ENCODE data around the gene TSPAN11.
"Not testable (repeated sequence)": the region's sequence is repeated elsewhere in the genome, so short reads cannot be mapped to it uniquely, and the experiment has no call there.

TSPAN11 gene, protein sequence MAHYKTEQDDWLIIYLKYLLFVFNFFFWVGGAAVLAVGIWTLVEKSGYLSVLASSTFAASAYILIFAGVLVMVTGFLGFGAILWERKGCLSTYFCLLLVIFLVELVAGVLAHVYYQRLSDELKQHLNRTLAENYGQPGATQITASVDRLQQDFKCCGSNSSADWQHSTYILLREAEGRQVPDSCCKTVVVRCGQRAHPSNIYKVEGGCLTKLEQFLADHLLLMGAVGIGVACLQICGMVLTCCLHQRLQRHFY

DNA sequence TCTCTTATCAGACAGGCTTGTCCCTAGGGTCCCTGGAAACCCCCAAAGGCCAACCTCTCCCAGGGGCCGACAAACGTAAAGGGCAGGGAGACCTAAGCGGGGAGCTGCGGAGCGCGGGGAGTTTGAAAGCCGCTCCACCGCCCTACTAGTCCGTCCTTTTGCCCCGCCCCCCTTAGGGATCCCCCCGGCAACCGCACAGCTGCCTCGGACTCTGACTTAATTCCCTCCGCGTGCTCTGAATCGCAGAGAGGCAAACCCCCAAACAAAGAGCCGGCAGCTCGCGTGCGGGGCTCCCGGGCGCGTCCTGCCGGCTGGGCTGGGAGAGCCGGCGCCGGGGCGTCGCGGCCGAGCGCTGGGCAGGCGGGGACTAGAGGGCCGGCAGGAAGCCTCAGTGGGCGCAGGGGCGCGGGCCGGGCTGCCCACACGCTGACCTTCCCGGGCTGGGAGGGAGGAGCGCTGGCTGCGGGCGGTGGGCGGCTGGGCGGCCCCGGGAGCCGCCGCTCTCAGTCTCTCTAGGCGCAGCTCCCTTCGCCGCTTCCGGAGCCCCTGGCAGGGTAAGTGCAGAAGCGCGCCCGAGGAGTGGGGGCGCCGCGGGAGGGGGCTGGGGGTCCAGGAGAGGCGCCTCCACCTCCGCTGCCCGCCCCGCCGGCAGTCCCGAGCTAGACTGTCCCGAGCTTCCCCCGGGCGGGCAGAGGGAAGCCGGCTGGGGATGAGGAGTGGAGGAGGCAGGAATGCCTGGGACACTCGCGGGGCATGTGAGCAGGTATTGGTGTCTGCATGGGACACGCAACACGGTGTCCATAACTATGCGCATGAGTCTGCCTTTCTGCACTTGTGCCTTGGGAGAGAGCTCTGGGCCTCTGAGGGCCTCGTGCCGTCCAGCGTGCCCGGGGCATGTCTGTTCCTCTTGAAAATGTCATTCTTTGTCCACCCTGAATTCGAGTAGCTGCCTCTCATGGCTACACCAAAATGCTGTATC is at the start of gene TSPAN11:
TSS of gene TSPAN11 (plus strand) at position 506 of the 979 bp plus-strand sequence. CDS start 27,244 bp downstream, outside the sequence.
- peak; percentile 38 for DNase-seq

DNA sequence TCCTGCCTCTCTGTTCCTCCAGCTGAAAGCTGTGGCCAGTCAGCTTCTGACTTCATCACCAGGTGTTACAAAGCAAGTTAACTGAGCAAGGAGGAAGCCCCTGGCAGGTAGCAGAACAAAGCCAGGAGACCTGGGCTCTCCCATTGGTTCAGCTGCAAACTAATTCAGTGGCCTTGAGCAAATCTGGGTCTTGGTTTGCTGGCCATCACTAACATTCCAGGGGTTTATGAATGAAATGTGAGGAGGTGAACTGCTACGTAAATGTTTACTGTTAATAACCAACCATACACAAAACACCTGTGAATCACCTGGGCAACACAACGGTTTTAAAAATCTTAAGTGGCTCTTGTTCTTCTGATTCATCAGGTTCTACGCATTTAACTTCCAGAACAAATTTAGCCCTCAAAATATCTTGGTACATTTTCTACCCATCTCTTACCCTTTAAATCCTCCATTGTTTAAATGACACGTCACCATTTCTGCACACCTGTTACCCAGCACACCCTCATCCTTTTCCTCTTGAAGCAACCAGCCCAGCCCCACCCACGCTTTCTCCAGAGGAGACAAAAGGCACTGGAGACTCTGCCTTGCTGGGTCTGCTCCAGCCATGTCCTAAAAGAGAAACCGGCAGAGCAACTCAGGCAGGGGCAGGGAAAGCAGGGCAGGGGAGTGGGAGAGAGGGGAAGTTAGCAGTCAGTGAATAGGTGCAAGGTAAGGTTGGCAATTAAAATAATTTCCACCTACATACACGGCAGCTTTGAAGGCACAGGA is 49.3 kb upstream of the TSPAN11 start:
- peak; percentile 62 for DNase-seq

DNA sequence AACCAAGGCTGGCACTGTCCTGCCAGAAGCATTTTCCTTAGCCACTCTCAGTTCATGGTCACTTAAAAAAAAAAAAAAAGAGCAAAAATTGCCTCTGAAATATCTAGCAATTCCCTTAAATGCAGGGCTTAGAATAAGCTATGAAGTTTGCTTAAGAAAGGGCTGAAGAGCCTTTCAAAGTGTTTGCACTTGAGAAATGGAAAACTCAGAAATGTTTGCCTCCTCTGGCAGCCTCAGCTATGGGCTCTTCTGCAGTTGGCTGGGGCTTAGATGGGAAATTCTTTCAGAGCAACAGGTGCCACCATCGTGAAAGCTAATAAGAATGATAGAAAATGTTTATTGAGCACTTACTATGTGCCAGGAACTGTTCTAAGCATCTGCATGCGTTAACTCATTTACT is 48.5 kb upstream of the TSPAN11 start:
- no peak for DNase-seq

DNA sequence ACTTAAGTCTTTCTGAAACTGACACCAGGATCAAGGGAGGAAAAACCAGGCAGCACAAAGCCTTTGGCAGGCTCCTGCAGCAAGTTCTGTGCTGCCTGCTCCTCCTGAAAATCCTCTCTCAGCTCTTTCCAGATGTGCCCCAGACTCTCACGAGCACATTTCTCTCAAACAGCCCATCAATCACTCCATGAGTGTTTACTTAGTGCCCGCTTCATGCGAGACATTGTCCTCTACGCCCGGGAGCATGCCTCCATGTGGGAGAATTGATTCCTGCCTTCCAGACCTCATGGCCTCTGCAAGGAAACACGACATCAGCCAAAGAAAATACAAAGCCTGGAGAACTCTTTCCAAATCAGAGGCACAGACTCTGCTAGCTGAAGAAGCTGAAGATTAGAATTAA is 46.5 kb upstream of the TSPAN11 start:
- peak; percentile 77 for DNase-seq

DNA sequence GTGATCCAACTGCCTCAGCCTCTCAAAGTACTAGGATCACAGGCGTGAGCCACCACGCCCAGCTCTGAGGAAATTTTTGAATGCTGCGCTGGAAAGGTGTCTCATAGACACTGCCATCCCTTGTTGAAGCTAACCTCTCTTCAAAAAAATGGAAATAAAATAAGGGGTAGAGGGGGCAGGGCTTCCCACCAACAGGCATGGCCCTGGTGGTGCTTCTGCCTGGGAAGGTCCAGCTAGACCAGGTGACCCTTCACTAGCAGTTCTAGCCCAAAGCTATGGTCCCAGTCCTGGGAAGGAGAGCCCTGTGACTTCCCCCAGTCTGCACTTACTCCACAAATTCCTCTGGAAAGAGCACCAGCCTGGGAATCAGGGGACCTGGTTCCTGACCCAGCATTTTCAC is 45.7 kb upstream of the TSPAN11 start:
- no peak for DNase-seq

DNA sequence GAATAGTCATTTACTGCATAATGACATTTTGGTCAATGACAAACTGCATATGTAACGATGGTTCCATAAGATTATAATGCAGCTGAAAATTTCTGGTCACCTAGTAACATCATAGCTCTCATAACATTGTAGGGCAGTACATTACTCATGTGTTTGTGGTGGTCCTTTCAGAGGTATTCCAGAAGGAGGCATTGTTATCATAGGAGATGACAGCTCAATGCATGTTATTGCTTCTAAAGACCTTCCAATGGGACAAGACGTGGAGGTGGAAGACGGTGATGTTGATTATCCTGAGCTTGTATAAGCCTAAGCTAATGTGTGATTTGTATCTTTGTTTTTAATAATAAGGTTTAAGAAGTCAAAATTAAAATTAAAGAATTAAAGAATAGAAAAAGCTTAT is 43.8 kb upstream of the TSPAN11 start:
- no peak for DNase-seq

DNA sequence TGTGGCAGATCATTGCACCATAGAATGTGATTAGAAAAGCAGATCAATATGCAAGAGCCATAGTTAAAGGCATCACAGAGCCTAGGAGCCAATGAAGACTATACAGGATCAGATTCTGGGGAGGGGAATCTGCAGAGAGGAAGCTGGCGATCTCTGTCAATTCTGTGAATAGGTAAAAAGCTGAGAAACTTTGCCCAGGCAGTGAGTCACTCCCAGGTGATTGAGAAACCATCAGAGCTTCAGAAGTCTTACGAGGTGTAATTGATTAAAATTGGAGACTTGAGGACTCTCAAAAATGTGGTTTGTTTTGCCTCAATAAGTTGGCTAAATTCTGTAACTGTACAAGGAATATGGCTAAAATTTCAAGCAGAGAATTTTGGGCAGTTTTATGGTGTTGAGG is 41.7 kb upstream of the TSPAN11 start:
- no peak for DNase-seq

DNA sequence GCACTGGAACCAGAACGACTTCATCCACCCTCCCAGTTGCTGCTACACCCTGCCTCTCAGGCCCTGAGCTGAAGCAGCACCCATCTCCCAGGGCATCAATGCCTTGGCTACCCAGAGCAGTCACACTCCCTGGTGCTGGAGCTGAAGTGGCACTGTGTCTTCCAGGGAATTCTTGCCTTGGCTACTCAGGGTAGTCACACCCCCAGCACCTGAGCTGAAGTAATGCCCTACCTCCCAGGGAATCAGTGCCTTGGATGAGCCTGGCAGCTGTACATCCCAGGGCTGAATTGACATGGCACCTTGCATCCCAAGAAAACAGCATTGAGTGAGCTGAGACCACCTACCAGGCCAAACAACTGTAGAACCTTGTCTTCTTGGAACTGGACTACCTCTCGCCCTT is 41.2 kb upstream of the TSPAN11 start:
- DNase-seq = no peak

DNA sequence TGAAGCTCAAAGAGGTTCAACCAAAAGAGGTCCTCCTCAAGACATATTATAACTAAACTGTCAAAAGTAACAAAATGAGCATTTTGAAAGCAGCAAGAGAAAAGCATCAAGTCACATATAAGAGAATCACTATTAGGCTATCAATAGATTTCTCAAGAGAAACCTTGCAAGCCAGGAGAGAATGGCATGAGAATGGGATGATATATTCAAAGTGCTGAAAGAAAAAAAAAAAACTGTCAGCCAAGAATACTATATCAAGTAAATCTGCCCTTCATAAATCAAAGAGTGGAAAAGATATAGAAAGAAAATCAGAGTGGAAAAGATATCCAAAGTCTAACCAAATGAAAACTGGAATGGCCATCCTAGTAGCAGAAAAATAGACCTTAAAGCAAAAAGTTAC is 39.3 kb upstream of the TSPAN11 start:
- DNase-seq = no peak

DNA sequence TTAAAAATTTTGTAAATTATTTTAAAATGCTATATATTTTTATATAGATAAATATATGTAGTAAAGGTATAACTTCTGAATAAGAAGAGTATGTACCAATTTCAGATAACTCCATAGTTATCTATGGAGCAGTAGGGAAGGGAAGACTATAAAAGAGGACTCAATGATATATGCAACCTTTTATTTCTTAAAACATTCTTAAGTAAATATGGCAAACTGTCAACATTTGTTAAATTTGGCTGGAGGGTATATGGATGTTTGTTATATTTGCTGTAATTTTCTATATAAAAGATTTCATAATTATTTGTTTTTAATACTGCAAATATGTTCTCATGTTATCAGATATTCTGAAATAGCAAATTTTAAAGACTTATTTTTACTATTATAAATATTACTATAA is 38.3 kb upstream of the TSPAN11 start:
- no peak for DNase-seq

DNA sequence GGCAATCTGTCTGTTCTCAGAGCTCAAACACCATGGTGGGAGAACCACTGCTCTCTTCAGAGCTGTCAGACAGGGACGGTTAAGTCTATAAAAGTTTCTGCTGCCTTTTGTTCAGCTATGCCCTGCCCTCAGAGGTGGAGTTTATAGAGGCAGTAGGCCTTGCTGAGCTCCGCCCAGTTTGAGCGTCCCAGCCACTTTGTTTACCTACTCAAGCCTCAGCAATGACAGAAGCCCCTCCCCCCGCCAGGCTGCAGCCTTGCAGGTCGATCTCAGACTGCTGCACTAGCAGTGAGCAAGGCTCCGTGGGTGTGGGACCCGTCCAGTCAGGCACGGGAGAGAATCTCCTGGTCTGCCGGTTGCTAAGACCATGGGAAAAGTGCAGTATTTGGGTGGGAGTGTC is 32.0 kb upstream of the TSPAN11 start:
- not testable (repeated sequence) for DNase-seq

DNA sequence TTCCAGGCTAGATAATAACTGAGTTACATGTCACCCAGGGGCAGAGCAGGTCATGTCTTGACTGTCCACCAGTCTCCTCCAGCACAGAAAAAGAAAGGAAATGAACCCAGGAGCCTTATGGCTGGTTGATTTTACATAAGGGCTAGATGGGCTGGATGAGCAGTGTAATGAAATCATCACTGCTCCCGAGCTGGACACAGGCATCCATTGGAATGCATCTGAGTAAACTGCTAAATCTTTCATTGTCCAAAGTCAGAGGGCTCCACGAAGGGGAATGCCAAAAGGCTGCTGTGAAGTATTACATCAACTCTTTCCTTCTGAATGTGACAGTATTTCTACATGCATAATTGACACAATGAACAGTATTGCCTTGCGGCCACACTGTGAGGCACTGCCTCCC is 30.1 kb upstream of the TSPAN11 start:
- DNase-seq = no peak

DNA sequence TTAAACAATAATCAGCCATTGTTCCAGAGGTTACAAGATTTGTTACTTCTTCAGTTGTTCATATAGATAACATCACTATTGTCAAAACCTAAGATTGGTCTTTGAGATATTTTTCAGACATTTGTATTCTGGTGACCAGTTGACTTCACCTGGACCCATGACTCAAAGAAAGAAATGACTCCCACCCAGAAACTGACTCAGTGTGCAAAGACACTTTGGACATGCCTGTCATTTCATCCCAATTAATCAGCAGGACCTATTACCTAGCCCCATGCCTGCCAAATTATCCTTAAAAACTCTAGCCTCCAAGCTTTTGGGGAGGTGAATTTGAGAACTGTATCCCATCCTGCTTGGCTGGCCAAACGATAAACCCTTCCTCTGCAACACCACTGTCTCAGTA is 27.7 kb upstream of the TSPAN11 start:
- DNase-seq = no peak

DNA sequence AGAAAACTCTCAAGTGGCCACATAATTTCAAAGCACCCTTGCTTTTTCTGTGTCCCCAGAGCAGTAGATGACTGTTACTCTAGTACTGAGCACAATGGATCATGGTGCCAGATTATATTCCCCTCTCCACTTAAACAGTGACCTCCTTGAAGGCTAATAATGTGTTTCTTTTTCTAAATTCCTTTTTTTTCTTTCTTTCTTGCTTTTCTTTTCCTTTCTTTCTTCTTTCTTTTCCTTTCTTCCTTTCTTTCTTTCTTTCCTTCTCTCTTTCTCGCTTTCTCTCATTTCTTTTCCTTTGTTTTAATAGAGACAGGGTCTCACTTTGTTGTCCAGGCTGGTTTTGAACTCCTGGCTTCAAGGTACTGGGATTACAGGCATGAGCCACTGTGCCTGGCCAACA is 26.2 kb upstream of the TSPAN11 start:
- no peak for DNase-seq

DNA sequence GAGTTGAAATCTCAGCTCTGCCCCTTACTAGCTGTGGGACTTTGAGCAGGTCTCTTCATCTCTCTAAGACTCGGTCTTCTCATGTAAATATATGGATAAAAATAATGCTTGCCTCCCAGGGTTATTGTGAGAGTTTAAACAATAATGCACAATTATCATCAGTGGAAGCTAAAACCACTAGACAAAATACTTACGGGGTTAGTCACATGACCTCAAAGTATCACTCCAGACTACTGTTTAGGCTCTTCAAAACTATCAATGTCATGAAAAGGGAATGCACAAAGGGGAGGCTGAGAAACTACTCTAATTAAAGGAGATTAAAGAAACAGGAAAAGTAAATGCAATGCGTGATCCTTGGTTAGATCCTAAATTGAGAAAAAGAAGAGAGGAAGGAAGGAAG is 24.5 kb upstream of the TSPAN11 start:
- DNase-seq = no peak

DNA sequence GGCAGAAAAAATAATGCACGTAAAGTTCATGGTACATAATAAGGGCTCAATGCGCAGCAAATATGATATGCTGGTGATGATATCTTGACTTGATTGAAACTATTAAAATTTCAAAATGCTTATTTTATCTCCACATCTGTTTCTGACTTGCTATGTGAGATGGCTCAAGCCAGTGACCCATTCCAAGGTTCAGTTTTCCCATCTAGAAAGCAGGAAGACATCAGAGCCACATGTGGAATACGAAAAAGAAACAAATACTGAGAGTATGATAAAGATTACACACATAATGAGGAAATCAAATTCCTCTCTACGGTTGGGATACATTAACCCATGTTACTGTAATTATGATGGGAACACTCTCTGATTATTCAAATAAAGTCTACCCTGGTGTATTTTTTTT is 24.0 kb upstream of the TSPAN11 start:
- DNase-seq = no peak

DNA sequence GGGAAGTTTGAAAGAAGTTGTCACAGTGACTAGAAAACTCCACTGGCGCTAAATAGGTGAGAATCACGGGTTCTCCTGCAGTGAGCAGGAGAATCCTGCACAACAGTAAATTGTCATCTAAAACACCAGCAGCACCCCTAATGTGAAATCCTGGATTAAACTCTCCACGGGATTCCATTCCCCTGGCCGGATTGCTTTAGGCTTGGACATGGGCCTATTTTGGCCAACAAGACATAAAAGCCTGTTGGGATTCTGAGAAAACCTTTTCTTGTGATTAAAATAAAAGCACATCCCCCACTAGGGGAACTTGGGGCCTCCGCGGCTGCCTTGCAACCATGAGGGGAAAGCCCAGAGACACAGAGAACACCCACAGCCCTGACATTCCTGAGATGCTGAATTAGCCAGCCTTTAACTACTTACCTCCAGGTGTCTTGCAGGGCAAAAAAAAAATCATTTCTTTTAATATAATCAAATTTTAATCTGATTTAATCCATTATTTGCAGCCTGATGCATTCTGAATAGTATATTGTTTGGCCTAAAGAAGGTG is 21.0 kb upstream of the TSPAN11 start:
- DNase-seq = no peak

DNA sequence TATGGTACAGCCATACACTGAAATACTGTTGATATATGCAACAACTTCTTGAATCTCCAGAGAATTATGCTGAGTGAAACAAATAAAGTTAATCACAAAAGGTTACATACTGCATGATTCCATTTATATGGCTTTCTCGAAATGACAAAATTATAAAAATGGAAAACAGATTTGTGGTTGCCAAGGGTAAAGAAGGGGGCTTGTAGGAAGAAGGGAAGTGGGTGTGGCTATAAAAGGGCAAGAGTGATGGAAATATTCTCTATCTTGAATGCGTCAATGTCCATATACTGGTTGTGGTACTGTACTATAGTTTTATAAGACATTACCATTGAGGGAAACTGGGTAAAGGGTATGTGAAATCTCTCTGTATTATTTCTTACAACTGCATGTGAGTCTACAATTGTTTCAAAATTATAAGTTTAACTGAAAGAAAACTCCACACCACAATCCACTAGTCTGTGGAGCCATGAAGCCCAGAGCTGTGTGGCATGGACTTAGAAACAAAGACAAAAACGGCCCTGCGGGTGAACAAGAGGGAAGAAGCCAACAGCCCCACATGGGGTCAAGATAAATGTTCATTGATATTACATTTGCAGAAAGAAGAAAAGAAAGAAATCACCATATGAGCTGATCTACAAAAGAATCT is 18.3 kb upstream of the TSPAN11 start:
- DNase-seq = no peak

DNA sequence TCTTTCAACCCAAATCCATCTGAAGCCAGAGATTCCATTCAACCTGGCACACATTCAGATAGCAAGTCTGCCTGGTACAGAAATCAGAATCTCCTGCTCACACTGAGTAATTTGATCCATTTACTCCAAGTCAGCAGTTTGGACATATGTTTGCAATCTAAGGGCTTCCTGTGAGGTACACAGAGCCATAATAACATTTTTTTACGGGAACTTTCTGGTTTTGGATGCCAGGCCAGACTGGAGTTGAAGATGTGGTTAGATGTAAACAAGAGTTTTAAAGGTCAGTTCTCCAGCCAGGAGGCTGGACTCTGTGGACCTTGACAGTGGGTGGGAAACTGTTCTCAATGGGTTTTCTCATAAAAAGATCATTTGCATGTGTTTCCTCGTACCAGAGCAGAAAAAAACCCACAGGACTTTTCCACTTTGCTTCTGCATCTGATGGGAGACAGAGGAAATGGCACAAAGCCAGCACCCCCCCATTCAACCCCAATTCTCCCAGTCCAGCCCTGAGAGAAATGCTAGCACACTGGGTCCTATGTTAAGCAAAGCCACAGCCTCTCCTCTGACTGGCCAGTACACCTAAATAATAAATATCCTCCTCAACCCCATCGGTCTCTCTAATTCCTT is 17.7 kb upstream of the TSPAN11 start:
- DNase-seq = no peak

DNA sequence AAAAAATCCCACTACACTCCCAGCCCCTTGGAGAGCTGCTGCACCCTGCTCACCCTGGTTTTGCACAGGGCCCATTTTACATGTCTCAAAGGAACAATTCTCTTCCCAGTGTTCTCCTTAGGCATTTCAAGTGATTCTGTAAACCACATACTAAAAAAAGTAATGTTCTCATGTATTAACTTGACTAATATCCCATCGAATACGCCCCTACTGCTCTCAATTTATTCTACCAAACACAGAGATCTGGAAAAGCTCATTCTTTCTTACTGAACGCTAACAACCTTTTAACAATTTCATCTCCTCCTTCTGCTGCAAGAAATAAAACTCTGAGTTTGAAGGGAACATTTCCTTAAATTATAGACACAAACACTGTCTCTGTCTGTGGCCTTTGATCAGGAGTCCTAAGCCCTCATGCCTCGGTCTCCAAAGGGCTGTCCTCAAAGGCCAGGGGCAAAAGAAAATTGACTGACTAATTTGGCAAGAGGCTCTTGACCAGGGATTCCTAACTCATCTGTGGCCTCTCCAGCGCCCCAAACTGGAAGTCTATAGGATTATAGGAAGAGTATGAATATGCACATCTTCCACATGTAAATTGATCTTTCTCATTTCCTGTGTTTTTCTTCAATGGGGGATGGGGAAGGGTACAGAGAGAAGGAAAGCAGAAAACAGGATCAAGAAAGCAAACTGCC is 17.1 kb upstream of the TSPAN11 start:
- no peak for DNase-seq

DNA sequence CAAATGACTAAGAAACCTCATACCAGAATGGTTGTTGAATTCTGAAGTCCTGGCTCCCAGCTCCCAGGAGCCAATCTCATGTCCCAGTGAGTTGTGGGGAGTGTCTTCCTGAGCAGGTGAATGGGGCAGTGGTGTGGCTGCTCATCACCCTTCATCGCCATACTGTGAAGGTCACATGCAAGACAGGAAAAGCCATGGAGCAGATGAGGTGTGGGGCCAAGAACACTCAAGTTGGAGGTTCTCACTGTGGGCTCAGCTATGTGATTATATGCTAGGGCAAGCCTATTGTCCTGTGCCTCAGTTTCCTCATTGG is 16.6 kb upstream of the TSPAN11 start:
- no peak for DNase-seq

DNA sequence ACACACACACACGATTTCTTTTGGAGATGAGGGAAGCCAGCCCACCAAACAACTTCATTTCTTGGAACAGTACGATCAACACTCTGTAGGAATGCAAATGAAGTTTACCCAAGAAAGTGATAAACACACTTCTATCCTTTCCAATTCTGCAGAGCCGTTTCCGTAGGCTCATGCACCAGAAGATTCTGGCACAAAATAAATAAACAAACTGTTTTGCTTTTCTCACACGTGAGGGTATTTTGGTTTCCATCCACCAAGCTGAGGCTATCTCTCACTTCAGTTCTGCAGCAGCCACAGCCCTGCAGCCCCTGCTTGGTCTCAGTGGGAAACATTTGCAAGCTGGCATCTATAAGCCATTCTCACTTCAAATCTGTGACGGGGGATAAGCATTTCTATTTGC is 15.3 kb upstream of the TSPAN11 start:
- DNase-seq = no peak

Data from NCI-H510A (cell line).